WTC11 (cell line): ENCODE data around the gene SP3. TPM values are rescaled to one million over a fixed set of nuclear protein-coding genes. Genes with fewer than 3 reads are reported as not detected.

Source experiments
- ATAC-seq: fragments of 200-7000 bp; cut with Tn5 transposase; 2 replicates; pipeline ENCODE4 v1.10.0; 2021; ENCODE audit warnings: mild to moderate bottlenecking, moderate library complexity
- CTCF ChIA-PET: fragments of 300-600 bp; sonication (Branson Sonifier 250); formaldehyde crosslinking; loops from one replicate; lab custom pipeline; 2021; ENCODE audit warnings: antibody characterized with exemption; lab: Charles Lee
- POLR2A ChIA-PET: fragments of 350-600 bp; sonication (Branson Sonifier 250); formaldehyde crosslinking; loops from one replicate; lab custom pipeline; 2021; ENCODE audit warnings: antibody characterized with exemption; lab: Charles Lee
- DNase-seq: peaks from one replicate; pipeline ENCODE4 v3.0.0; 2021; ENCODE audit warnings: low spot score
- H3K27ac Mint-ChIP-seq: 2 replicates; pipeline ENCODE4 v1.8.0; 2021; ENCODE audit warnings: mixed read lengths
- H3K27me3 Mint-ChIP-seq: 2 replicates; pipeline ENCODE4 v1.8.0; 2021; ENCODE audit warnings: low read depth, mild to moderate bottlenecking, moderate library complexity, mixed read lengths
- H3K36me3 Mint-ChIP-seq: 2 replicates; pipeline ENCODE4 v1.8.0; 2021; ENCODE audit warnings: mixed read lengths
- H3K4me1 Mint-ChIP-seq: 2 replicates; pipeline ENCODE4 v1.8.0; 2022; ENCODE audit warnings: mixed read lengths
- H3K4me3 Mint-ChIP-seq: 2 replicates; pipeline ENCODE4 v1.8.0; 2021; ENCODE audit warnings: mild to moderate bottlenecking, moderate library complexity, mixed read lengths
- H3K9me3 Mint-ChIP-seq: 2 replicates; pipeline ENCODE4 v1.8.0; 2021; ENCODE audit warnings: mixed read lengths
- CDX4 ChIP-seq: fragments of 250-450 bp; sonication (Bioruptor Pico); IDR thresholded peaks from 2 replicates; pipeline ENCODE4 v1.9.0; 2021; ENCODE audit warnings: moderate library complexity, mild to moderate bottlenecking, inconsistent platforms, borderline replicate concordance
- CREM ChIP-seq: sonication (generic); formaldehyde crosslinking; IDR thresholded peaks from 2 replicates; pipeline ENCODE4 v1.8.1; 2022; ENCODE audit warnings: mild to moderate bottlenecking, missing genetic modification reagents, moderate library complexity
- ESRRA ChIP-seq: sonication (generic); formaldehyde crosslinking; IDR thresholded peaks from 2 replicates; pipeline ENCODE4 v1.8.1; 2022; ENCODE audit warnings: mild to moderate bottlenecking, missing genetic modification reagents, borderline replicate concordance
- GTF2I ChIP-seq: fragments of 250-450 bp; sonication (Bioruptor Pico); conservative IDR thresholded peaks from 2 replicates; pipeline ENCODE4 v1.4.0; 2021; ENCODE audit warnings: mild to moderate bottlenecking
- MXD4 ChIP-seq: fragments of 250-450 bp; sonication (Bioruptor Pico); IDR thresholded peaks from 2 replicates; pipeline ENCODE4 v1.8.0; 2021; ENCODE audit warnings: mild to moderate bottlenecking, moderate library complexity, borderline replicate concordance
- NFATC4 ChIP-seq: fragments of 250-450 bp; sonication (Bioruptor Pico); IDR thresholded peaks from 2 replicates; pipeline ENCODE4 v1.9.0; 2021; ENCODE audit warnings: mild to moderate bottlenecking
- NFYB ChIP-seq: sonication (generic); formaldehyde crosslinking; conservative IDR thresholded peaks from 2 replicates; pipeline ENCODE4 v1.8.0; 2022; ENCODE audit warnings: low read depth, missing genetic modification reagents
- PREB ChIP-seq: sonication (generic); formaldehyde crosslinking; IDR thresholded peaks from 2 replicates; pipeline ENCODE4 v1.8.1; 2022; ENCODE audit warnings: mild to moderate bottlenecking, missing genetic modification reagents, moderate library complexity, borderline replicate concordance
- SP1 ChIP-seq: sonication (generic); formaldehyde crosslinking; conservative IDR thresholded peaks from 2 replicates; pipeline ENCODE4 v1.8.1; 2022; ENCODE audit warnings: missing genetic modification reagents
- STAT6 ChIP-seq: sonication (generic); formaldehyde crosslinking; conservative IDR thresholded peaks from 2 replicates; pipeline ENCODE4 v1.8.1; 2023; ENCODE audit warnings: mild to moderate bottlenecking, low read depth, missing genetic modification reagents, moderate library complexity
- ZNF232 ChIP-seq: sonication (generic); formaldehyde crosslinking; IDR thresholded peaks from 2 replicates; pipeline ENCODE4 v1.8.0; 2022; ENCODE audit warnings: mild to moderate bottlenecking, missing genetic modification reagents
- ZNF263 ChIP-seq: sonication (generic); formaldehyde crosslinking; IDR thresholded peaks from 2 replicates; pipeline ENCODE4 v1.8.1; 2022; ENCODE audit warnings: low read depth, mild to moderate bottlenecking, moderate library complexity, missing genetic modification reagents
- ZNF317 ChIP-seq: sonication (generic); formaldehyde crosslinking; IDR thresholded peaks from 2 replicates; pipeline ENCODE4 v1.8.1; 2023; ENCODE audit warnings: low read depth, mild to moderate bottlenecking, moderate library complexity, missing genetic modification reagents, borderline replicate concordance
- ZNF416 ChIP-seq: fragments of 250-450 bp; sonication (Bioruptor Pico); IDR thresholded peaks from 2 replicates; pipeline ENCODE4 v1.9.0; 2021; ENCODE audit warnings: mild to moderate bottlenecking, inconsistent platforms
- ZNF425 ChIP-seq: fragments of 250-450 bp; sonication (Bioruptor Pico); conservative IDR thresholded peaks from 2 replicates; pipeline ENCODE4 v1.9.0; 2021; ENCODE audit warnings: mild to moderate bottlenecking
- total RNA-seq: library from RNA; stranded (reverse); gene quantifications from 3 replicates; pipeline ENCODE4 v1.2.3, GENCODE V29; 2021
- TF ChIP-seq, protein P1 (sequence below): sonication (generic); formaldehyde crosslinking; IDR thresholded peaks from 2 replicates; pipeline ENCODE4 v1.8.1; 2023; ENCODE audit warnings: mild to moderate bottlenecking, missing genetic modification reagents, borderline replicate concordance
- TF ChIP-seq, protein P2 (sequence below): sonication (generic); formaldehyde crosslinking; IDR thresholded peaks from 2 replicates; pipeline ENCODE4 v1.8.0; 2022; ENCODE audit warnings: missing genetic modification reagents
- TF ChIP-seq, protein P3 (sequence below): sonication (generic); formaldehyde crosslinking; IDR thresholded peaks from 2 replicates; pipeline ENCODE4 v1.8.0; 2022; ENCODE audit warnings: mild to moderate bottlenecking, missing genetic modification reagents

The SP3 gene
- total RNA-seq, 1 experiment from 2014 or later, result 88.5 TPM

- no peak for ATAC-seq
- no peaks in the 10 kb centered on the region for H3K9me3 Mint-ChIP-seq
- CTCF ChIA-PET, result no interaction called here
- H3K4me1 Mint-ChIP-seq, result peaks cover 13% of the 10 kb centered on the region
- no peak for DNase-seq
- H3K27ac Mint-ChIP-seq, result no peak overlapping the region
- no peaks in the 10 kb centered on the region for H3K36me3 Mint-ChIP-seq
- no peaks in the 10 kb centered on the region for H3K27me3 Mint-ChIP-seq
- TF ChIP-seq ZNF317 (no peak), PREB (CRISPR knock-in tag) (no peak), ESRRA (no peak), CREM (CRISPR knock-in tag) (no peak)
- POLR2A ChIA-PET, result no interaction called here
- no peak overlapping the region for H3K4me3 Mint-ChIP-seq
Observed at GRCh38 chr2:173981520-173981919, 16.3 kb upstream of the SP3 start.

GRCh38 chr2:173979751-173980351 is 14.7 kb upstream of the SP3 start:
- Mint-ChIP-seq H3K36me3 (no peaks in the 10 kb centered on the region), H3K27me3 (no peaks in the 10 kb centered on the region), H3K9me3 (no peaks in the 10 kb centered on the region), H3K27ac (no peak overlapping the region), H3K4me3 (no peak overlapping the region), H3K4me1 (peaks cover 13% of the 10 kb centered on the region)
- no peak for DNase-seq
- ATAC-seq, result no peak
- TF ChIP-seq STAT6 (no peak), NFATC4 (no peak), CDX4 (no peak), MXD4 (CRISPR knock-in tag) (no peak), ZNF416 (CRISPR knock-in tag) (no peak), GTF2I (CRISPR knock-in tag) (no peak)
- TF ChIP-seq, protein P1, sequence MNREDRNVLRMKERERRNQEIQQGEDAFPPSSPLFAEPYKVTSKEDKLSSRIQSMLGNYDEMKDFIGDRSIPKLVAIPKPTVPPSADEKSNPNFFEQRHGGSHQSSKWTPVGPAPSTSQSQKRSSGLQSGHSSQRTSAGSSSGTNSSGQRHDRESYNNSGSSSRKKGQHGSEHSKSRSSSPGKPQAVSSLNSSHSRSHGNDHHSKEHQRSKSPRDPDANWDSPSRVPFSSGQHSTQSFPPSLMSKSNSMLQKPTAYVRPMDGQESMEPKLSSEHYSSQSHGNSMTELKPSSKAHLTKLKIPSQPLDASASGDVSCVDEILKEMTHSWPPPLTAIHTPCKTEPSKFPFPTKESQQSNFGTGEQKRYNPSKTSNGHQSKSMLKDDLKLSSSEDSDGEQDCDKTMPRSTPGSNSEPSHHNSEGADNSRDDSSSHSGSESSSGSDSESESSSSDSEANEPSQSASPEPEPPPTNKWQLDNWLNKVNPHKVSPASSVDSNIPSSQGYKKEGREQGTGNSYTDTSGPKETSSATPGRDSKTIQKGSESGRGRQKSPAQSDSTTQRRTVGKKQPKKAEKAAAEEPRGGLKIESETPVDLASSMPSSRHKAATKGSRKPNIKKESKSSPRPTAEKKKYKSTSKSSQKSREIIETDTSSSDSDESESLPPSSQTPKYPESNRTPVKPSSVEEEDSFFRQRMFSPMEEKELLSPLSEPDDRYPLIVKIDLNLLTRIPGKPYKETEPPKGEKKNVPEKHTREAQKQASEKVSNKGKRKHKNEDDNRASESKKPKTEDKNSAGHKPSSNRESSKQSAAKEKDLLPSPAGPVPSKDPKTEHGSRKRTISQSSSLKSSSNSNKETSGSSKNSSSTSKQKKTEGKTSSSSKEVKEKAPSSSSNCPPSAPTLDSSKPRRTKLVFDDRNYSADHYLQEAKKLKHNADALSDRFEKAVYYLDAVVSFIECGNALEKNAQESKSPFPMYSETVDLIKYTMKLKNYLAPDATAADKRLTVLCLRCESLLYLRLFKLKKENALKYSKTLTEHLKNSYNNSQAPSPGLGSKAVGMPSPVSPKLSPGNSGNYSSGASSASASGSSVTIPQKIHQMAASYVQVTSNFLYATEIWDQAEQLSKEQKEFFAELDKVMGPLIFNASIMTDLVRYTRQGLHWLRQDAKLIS (CRISPR knock-in tag), result no peak
- CTCF ChIA-PET, result interaction anchor here (1.2 kb wide), 1 partner anchor 579 kb away, joined by 3 read pairs; no protein-coding TSS in a partner anchor
- POLR2A ChIA-PET, result no interaction called here

DNA sequence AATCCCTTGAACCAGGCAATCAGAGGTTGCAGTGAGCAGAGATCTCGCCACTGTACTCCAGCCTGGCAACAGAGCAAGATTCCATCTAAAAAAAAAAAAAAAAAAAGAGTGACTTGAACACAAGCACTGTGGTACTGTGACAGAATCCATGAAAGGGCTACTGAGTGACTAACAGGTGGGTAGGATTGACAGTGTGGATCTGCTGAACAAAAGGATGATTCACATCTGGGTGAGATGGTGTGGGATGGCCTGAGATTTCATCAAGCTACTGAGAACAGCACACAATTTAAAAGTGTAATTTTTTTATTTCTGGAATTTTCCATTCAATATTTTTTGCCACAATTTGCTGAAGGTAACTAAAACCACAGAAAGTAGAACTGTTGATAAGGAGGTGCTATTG is 13.3 kb upstream of the SP3 start:
- ChIA-PET CTCF (no interaction called here), POLR2A (interaction anchor here (0.7 kb wide), 1 partner anchor 40 kb away, joined by 4 read pairs; no protein-coding TSS in a partner anchor)
- Mint-ChIP-seq H3K4me1 (peaks cover 11% of the 10 kb centered on the region), H3K9me3 (no peaks in the 10 kb centered on the region), H3K27ac (no peak overlapping the region), H3K27me3 (no peaks in the 10 kb centered on the region), H3K36me3 (no peaks in the 10 kb centered on the region), H3K4me3 (no peak overlapping the region)
- ATAC-seq (no peak), DNase-seq (no peak)
- no peak for TF ChIP-seq ZNF232 (CRISPR knock-in tag)
- TF ChIP-seq, protein P2, sequence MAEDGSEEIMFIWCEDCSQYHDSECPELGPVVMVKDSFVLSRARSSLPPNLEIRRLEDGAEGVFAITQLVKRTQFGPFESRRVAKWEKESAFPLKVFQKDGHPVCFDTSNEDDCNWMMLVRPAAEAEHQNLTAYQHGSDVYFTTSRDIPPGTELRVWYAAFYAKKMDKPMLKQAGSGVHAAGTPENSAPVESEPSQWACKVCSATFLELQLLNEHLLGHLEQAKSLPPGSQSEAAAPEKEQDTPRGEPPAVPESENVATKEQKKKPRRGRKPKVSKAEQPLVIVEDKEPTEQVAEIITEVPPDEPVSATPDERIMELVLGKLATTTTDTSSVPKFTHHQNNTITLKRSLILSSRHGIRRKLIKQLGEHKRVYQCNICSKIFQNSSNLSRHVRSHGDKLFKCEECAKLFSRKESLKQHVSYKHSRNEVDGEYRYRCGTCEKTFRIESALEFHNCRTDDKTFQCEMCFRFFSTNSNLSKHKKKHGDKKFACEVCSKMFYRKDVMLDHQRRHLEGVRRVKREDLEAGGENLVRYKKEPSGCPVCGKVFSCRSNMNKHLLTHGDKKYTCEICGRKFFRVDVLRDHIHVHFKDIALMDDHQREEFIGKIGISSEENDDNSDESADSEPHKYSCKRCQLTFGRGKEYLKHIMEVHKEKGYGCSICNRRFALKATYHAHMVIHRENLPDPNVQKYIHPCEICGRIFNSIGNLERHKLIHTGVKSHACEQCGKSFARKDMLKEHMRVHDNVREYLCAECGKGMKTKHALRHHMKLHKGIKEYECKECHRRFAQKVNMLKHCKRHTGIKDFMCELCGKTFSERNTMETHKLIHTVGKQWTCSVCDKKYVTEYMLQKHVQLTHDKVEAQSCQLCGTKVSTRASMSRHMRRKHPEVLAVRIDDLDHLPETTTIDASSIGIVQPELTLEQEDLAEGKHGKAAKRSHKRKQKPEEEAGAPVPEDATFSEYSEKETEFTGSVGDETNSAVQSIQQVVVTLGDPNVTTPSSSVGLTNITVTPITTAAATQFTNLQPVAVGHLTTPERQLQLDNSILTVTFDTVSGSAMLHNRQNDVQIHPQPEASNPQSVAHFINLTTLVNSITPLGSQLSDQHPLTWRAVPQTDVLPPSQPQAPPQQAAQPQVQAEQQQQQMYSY (CRISPR knock-in tag), result no peak
- TF ChIP-seq SP1 (CRISPR knock-in tag), result no peak
- no peak for TF ChIP-seq NFYB (CRISPR knock-in tag)
- TF ChIP-seq, protein P3, sequence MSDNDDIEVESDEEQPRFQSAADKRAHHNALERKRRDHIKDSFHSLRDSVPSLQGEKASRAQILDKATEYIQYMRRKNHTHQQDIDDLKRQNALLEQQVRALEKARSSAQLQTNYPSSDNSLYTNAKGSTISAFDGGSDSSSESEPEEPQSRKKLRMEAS, result no peak
- TF ChIP-seq ZNF425 (CRISPR knock-in tag), result no peak
- no peak for TF ChIP-seq ZNF263 (CRISPR knock-in tag)
